ENCODE data around the gene CGREF1.
A peak's percentile ranks its signal among the peaks of the same experiment; 100 is the strongest.
"Not testable (repeated sequence)": the region's sequence is repeated elsewhere in the genome, so short reads cannot be mapped to it uniquely, and the experiment has no call there.

Gene CGREF1

DNA sequence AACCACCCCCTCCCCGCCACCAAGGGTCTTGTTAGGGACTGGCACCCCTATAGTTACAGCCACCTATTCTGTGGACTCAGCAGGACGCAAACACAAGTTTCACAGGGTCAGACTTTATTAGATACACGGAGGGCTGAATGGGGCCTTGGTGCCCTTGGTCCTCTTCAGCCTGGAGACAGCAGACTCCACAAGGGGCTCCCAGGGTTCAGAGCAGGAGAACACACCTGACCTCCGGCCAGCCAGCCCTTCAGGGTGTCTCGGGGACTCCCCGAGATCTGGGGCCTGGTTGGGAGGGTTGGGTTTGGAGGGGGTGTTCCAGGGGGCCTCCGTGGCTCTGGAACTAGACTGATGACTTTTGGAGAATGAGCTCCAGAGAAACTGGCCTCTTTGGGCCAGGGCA, 17.8 kb upstream of the CGREF1 start:
- DNase-seq = no peak

DNA sequence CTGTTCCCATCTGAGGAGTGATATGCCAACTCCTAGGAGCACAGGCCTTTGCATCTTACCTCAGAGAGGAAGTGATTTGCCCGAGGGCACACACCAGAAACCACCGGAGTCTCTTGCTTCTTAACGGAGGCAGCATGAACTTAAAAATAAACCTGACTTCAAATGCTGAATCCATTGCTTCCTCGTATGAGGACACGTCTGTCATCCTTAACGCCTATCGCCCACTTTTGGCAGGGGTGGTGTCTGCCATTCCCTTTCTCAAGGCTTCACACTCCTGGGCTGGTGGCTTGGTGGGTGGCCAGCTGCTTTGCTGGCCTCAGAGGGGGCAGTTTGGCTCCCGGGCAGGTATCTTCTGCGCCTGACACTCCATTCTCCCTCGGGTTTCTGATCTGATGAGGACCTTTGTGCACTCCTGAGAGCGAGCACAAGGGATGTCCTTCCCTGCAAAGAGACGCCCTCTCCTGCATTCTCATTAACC, 16.6 kb upstream of the CGREF1 start:
- DNase-seq = no peak

DNA sequence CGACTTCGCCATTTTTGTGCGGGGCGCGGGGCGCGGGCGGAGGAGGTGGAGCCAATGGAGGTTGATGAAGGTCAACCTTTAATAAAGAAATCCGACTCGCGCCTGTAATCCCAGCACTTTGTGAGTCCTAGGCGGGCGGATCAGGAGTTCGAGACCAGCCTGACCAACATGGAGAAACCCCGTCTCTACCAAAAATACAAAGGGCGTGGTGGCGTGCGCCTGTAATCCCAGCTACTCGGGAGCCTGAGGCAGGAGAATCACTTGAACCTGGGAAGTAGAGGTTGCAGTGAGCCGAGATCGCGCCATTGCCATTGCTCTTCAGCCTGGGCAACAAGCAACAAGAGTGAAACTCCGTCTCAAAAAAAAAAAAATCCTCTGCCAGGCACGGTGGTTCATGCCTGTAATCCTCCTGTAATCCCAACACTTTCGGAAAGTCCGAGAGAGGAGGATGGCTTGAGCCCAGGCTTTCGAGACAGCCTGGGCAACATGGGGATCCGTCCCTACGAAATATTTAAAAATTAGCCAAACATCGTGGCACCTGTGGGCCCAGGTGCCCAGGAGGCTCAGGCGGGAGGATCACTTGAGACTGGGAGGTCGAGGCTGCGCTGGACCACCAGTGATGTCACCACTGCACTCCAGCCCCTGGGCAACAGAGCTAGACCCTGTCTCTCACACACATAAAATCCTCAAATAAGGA, 16.0 kb upstream of the CGREF1 start:
- DNase-seq = no peak

DNA sequence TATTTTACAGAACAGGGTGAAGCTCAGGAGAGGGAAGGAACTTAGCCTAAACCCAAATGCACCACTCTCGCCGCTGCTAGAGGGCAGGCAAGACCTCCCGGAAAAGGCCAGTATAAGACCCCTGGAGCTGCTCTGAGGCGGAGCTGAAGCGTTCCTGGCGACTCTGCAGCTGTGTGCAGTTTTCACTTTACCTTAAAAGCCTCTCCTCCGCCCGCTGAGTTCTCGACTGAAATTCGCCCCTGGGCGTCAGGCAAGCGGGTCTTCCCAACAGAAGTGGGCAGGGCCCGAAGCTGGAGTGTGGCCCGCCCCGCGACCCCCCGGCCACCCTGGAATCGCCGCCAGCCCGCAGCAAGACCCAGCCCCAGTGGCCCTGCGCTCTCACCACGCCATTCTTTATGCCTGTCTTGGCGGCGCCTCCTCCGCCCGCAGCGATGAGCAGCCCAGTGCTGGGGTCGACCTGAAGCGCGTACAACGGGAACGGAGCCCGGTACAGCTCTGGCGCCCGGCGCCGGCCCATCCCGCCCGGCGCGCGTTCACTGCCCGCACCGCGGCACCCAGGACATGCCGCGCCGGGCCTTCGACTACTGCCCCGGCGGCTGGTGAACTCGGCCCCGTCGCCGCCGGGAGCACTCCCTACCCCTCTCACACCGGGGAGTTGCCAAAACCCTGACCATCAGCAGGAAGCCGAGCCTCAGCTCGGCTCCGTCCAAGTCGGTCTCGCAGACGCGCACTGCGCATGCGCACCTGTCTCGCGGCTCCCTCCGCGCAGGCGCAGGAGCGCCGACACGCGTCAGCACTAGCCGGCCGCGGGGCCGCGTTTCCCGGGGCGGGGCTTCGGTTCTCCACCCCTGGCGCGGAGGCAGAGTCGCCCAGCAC, 15.2 kb upstream of the CGREF1 start, which contains the start of gene PREB:
TSS of gene PREB (minus strand) at position 732 of the 876 bp plus-strand sequence. CDS start at position 517, 215 bp downstream.
- DNase-seq = peak; percentile 92 to 98

DNA sequence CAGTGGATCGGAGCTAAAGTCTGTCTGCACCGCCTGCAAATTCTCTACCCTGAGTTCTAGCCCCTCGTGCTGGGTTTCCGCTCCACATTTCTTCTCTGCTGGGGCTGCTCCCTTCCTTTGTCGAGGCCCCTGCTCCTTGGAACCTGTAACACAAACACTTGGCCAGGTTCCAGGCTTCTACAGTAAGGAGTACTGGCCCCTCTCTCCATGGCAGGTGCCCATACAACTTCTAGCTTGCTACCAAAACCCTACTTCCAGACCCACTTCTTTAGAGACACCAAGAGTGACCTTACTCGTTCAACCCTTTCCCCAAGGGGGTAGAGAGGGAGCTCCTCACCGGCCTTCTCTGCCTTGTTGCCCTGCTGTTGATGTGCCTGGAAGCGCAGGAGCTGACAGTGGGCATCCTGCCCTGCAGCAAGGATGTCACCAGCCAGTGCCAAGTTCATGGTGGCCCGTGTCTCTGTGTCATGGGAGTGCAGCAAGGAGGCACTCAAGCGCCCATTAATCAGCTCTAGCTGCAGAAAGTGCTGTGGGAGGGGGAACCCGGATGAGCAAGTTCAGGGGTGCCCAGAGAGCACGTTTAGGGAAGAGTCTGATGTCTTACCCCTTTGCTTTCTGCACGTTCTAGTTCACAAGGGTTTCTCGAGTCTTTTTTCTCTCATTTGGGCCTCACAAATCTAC, 14.4 kb upstream of the CGREF1 start:
- peak in 1 of 2 experiments; percentile 30 for DNase-seq

DNA sequence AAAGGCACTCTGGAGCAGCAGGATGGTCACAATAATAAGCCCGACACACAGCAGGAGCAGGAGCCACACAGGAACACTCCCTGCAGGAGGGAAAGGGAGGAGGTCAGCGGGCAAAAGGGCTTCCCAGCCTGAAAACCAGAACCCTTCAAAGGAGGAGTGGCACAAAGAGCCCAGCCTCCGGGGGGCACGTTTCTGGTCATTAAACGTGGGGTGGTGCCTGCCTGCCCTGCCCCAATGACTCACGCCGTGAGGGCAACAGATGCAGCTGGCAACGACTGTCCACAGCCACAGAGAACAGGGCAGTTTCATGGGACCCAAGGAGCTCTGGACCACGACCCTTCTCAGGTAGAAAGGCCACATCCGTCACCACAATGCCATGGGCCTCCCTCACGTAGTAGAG, 12.5 kb upstream of the CGREF1 start:
- DNase-seq = no peak

DNA sequence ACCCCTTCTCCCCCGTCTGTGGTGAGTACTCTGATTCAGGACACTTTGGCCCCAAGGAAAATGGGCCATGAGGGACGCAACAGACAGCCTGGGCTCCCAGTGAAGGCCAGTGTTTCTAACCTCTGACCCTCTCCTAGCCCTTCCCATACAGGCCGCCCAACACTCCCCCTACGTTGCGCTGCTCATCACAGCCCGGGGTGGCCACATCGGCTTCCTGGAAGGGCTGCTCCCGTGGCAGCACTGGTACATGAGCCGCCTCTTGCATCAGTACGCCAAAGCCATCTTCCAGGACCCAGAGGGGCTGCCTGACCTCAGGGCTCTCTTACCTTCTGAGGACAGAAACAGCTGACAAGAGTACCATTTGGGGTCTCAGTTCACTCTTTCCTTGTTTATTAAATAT, 11.5 kb upstream of the CGREF1 start:
- no peak for DNase-seq

DNA sequence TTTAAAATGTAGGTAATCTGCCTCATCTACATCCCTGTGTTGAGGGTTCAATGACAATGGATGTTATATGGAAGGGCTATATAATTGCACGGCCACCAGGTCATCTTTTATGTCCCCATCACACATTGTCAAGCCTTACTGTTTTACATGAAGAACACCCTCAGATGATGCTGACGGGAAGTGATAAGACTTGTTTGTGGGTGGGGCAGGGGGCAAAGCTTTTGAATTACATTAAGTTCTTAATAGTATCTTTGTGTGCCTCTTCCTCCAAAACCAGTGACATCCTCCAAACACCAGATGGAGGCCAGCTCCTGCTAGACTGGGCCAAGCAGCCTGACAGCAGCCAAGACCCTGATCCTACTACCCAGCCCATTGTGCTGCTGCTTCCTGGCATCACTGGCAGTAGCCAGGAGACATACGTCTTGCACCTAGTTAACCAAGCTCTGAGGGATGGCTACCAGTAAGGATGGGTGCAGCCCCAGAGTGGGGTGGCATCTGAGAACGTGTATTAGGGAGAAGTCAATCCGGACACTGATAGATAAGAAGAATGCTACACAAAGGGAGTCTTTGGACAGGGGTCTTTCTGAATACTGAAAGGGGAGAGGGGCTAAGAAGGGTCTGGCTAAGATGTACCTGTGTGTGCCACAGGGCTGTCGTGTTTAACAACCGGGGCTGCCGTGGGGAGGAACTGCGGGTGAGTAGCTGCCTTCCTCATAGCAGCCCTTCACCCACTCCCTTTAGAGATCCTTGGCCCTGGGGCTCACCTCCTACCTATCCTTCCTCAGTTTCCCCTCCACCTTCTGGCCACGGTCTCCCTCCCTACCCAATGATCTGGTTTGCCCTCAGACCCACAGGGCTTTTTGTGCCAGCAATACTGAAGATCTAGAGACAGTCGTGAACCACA, 10.0 kb upstream of the CGREF1 start:
- no peak for DNase-seq

DNA sequence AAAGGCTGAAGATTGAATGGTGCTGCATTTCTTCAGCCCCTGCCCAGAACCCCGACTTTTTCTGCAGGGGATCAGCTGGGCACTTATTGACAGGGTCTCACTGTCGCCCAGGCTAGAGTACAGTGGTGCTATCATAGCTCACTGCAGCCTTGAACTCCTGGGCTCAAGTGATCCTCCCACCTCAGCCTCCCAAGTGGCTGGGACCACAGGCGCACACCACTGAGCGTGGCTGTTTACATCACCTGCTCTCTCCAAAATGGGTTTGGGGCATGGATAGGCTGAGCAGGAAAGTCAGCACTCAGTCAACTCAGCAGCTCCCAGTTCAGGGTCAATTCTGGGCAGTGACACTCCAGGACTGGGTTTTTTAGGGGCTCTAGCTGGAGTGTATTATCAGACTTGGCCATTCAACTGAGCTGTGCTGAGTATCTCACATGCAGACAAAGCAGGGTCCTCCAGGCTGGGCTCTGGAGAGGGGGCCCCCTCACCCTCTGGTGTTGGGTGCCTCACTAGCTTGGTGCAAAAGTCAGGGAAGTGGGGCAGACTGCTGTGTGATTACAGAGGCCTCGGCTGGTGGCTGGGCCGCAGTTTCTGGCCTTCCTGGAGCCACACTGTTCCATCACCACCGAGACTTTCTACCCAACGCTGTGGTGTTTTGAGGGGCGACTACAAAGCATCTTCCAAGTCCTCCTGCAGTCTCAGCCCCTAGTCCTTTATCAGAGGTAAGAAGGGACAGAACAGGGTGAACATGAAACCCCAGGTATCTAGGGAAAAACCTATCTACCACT, 9.1 kb upstream of the CGREF1 start:
- DNase-seq = no peak

DNA sequence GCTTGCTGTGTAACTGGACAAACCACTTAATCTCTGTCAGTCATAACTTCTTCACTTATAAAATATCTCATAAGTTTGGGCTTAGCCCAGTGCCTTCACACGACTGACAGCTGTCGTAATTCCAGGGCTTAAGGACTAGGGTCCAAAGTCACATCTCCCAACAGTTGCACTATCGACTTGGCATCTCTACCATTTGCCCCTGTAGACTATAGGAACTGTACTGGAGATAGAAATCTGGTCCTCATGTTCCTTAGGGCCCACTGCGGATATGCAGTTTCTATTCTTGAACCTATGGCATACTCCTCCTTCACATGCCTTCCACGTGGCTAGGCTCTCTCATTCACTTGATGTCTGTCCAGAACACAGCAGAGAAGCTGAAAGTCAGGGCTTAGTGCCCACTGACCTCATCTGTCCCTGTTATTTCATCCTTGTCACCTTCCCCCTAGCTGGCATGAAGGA, 7.4 kb upstream of the CGREF1 start:
- no peak for DNase-seq

DNA sequence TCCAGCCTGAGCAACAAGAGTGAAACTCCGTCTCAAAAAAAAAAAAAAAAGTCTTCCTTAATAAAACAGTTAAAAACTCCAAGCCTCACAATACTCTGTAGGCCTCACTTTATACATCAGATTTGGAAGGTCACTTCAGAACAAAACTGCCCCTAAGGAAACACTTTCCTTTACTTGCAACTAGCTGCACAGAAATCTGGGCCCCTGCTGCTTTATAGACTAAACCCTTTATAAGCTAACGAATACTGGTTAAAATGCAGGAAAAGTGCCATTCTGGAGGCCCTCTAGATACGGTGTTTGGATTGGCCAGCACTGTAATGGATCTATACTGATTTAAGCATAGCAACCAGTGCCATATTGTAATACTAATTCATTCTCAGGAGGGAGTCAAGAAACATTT, 6.2 kb upstream of the CGREF1 start:
- no peak for DNase-seq

DNA sequence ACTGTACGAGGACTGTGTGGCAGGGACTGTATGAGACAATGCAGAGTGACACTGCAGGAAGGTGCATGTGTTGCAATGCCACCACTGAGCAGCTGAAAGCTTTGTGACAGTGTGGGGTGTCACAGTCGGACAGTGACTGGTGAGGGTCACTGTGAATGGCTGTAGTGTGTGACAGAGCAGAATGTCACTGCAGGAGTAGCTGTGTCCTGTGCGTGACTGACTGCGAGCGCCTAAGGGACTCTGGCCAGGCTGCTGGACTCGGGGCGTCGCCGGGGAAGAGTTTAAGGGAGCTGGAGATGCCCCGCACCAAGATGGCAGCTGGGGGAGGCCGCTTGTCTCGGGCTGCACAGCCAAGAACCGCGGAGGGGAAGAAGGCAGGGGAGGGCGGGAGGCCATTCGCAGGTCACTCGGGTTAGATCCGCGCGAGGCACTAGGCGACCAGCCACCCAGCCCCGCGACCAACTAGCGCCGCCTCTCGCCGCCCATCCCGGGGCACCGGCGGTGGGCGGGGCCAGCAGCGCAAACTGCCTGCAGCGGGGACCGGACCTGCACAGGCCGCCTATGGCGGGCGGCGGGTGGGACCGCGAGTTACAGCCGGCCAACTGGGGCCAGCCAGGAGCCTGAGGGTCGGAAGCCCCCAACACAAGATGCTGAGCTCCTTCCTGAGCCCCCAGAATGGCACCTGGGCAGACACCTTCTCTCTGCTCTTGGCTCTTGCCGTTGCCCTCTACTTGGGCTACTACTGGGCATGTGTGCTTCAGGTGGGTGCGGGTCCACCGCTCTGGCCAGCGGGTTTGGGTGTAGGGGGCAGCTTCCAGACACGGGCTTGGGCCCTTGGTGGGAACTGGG, 4.6 kb upstream of the CGREF1 start, which contains the start of gene ABHD1:
TSS of gene ABHD1 (plus strand) at position 514 of the 849 bp plus-strand sequence. CDS start at position 648, 134 bp downstream.
- peak in 1 of 2 experiments; percentile 20 for DNase-seq

DNA sequence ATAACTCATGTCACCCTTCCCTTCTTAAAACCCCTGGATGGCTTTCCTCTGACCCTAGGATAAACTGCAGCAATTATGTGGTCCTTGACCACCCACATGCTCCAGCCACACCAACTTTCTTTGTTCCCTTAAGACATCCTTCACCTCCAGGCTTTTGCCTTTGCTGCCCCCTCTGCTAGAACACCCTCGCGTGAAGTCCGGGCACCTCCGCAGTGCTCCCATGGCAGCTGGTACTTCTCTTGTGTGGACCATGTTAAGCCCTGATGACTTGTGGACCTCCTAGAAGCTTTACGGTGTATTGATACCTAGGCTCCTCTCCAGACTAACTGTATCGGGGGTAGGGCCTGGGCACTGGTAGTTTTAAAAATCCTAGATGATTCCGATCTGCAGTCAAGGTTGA, 3.9 kb upstream of the CGREF1 start:
- DNase-seq = no peak

DNA sequence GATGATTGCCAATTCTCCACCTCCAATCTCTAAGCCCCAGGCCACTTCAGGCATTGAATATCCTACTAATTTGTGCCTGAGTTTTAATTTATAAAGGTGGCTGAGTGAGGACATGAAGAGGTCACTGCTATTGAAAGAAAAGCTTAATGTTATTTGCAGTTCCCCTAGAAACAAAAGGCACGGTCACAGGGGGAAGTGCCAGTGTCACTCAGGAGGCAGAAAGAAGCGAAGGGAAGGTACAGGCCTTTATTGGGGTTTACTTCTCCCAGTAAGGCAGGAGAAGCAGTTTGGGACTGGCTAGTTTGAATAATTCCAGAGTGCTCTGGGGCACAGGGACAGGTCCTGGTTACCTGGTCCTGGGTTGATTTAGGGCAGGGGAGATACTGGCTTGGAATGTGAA, 3.0 kb upstream of the CGREF1 start:
- DNase-seq = no peak

DNA sequence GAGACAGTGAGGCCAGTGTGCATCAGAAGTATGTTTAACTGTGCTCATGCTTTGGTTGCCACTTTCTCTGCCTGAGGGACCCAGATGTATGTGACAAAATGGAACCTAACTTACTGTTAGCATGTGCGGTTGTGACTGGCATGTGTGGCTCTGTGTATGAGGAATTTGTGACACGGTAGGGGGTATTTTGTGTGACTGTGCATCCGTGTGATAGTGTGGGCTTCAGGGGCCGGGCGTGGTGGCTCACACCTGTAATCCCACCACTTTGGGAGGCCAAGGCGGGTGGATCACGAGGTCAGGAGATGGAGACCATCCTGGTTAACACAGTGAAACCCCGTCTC, 372 bp upstream of the CGREF1 start:
- not testable (repeated sequence) for DNase-seq

DNA sequence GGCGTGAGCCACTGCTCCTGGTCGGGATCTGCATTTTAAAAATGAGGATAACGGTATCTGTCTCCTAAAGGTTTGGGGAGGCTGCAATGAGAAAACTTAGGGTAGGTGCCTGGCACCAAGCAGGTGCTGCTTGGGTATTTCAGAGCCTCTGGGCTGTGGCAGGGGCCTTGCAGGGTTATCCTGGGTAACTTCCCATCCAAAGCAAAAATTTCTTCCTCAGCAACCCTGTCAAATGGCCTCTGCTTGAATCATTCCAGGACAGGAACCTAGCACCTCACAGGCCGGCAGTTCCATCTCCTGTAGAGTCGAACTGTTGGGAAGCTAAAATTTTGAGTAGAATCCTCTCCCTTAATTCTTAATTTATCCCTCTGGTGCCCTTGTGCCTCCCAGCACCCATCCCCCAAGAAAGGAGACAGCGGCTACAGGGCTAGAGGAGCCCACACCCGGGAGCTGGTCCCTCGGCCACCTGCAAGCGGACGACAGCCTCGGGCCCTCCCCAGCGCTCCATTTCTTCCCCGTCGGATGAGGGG, 868 bp downstream of the CGREF1 start:
- peak in 1 of 2 experiments; percentile 15 for DNase-seq

DNA sequence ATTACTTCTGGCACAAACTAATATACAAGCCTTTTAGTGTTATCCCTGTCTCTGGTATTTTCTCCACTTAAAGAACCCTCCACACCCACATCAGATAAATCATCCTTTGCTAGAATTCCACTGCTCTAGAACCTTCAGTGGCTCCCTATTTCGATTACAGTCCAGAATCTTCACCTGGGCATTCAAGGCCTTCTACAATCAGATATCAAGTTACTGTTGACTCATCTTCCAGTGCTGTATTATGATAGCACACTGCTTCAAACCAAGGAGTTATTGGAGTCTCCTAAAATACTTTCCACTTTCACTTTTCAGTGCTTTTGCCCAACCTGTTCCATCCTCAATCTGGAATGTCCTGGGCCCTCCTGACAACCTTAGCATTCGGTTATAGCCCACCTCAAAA, 3.4 kb downstream of the CGREF1 start:
- no peak for DNase-seq

DNA sequence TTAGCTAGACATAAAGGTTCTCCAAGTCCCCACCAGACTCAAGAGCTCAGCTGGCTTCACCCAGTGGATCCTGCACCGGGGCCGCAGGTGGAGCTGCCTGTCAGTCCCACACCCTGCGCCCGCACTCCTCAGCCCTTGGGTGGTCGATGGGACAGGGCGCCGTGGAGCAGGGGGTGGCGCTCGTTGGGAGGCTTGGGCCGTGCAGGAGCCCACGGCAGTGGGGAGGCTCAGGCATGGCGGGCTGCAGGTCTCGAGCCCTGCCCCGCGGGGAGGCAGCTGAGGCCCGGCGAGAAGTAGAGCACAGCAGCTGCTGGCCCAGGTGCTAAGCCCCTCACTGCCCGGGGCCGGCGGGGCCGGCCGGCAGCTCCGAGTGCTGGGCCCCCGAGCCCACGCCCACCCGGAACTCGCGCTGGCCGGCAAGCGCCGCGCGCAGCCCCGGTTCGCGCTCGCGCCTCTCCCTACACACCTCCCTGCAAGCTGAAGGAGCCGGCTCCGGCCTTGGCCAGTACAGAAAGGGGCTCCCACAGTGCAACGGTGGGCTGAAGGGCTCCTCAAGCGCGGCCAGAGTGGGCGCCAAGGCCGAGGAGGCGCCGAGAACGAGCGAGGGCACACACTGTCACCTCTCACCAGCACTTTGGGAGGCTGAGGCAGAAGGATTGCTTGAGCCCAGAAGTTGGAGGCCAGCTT, 7.4 kb downstream of the CGREF1 start:
- DNase-seq = not testable (repeated sequence)

DNA sequence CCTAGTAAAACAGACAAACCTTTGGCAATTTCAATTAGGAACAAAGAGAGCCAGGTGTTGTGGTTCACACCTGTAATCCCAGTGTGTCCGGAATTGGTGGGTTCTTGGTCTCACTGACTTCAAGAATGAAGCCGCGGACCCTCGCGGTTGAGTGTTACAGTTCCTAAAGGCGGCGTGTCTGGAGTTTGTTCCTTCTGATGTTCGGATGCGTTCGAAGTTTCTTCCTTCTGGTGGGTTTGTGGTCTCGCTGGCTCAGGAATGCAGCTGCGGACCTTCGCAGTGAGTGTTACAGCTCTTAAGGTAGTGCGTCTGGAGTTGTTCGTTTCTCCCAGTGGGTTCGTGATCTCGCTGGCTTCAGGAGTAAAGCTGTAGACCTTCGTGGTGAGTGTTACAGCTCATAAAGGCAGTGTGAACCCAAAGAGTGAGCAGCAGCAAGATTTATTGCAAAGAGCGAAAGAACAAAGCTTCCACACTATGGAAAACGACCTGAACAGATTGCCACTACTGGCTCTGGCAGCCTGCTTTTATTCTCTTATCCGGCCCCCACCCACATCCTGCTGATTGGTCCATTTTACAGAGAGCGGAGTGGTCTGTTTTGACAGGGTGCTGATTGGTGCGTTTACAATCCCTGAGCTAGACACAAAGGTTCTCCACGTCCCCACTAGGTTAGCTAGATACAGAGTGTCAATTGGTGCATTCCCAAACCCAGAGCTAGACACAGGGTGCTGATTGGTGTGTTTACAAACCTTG, 8.2 kb downstream of the CGREF1 start:
- DNase-seq = not testable (repeated sequence)

Data from NCI-H446 (cell line).